ENCODE results near the gene PARD6B.
"Not testable (repeated sequence)": the region's sequence is repeated elsewhere in the genome, so short reads cannot be mapped to it uniquely, and the experiment has no call there.

Gene PARD6B

GRCh38 chr20:50778994-50779393 is 47.6 kb downstream of the PARD6B start:
- DNase-seq, result not testable (repeated sequence)

GRCh38 chr20:50783390-50783789 is 52.0 kb downstream of the PARD6B start:
- DNase-seq, result no peak

- no peak for DNase-seq
Observed at GRCh38 chr20:50783903-50784302, 52.5 kb downstream of the PARD6B start.

GRCh38 chr20:50784464-50784863 is 53.1 kb downstream of the PARD6B start:
- DNase-seq, result no peak

GRCh38 chr20:50786703-50787102 is 55.3 kb downstream of the PARD6B start:
- DNase-seq, result no peak

GRCh38 chr20:50787181-50787580 is 55.8 kb downstream of the PARD6B start:
- no peak for DNase-seq

GRCh38 chr20:50788045-50788991 is 56.9 kb downstream of the PARD6B start:
- DNase-seq, result no peak

- no peak for DNase-seq
Observed at GRCh38 chr20:50789968-50790650, 58.7 kb downstream of the PARD6B start.

- peak; percentile 93 for DNase-seq
Observed at GRCh38 chr20:50790651-50791277, 59.4 kb downstream of the PARD6B start.

- no peak for DNase-seq
Observed at GRCh38 chr20:50792708-50793574, 61.6 kb downstream of the PARD6B start.

GRCh38 chr20:50793575-50794016 is 62.2 kb downstream of the PARD6B start:
- DNase-seq, result not testable (repeated sequence)

- no peak for DNase-seq
Observed at GRCh38 chr20:50794181-50794845, 62.9 kb downstream of the PARD6B start.

- peak; percentile 88 for DNase-seq
Observed at GRCh38 chr20:50794846-50795634, 63.7 kb downstream of the PARD6B start, which contains the start of gene BCAS4. TSS of gene BCAS4 (plus strand) at chr20:50795061. CDS start at chr20:50795084, 23 bp downstream.

GRCh38 chr20:50797142-50797541 is 65.8 kb downstream of the PARD6B start:
- no peak for DNase-seq

- DNase-seq, result no peak
Observed at GRCh38 chr20:50798650-50799049, 67.3 kb downstream of the PARD6B start.

GRCh38 chr20:50799176-50799889 is 68.0 kb downstream of the PARD6B start:
- DNase-seq, result no peak

- DNase-seq, result no peak
Observed at GRCh38 chr20:50799890-50800550, 68.6 kb downstream of the PARD6B start.

GRCh38 chr20:50800986-50801746 is 69.8 kb downstream of the PARD6B start:
- not testable (repeated sequence) for DNase-seq

- DNase-seq, result no peak
Observed at GRCh38 chr20:50801747-50802125, 70.4 kb downstream of the PARD6B start.
